PFSK-1 (cell line): ENCODE results near the gene CES2.

Source experiments
- POLR2AphosphoS5 ChIP-seq: IDR thresholded peaks from 2 replicates; pipeline ENCODE4 v1.6.1; 2012; ENCODE audit warnings: low read depth, mild to moderate bottlenecking, control low read depth, low read length, moderate library complexity
- SIN3A ChIP-seq: IDR thresholded peaks from 2 replicates; pipeline ENCODE4 v1.6.1; 2012; ENCODE audit warnings: mild to moderate bottlenecking, low read length, moderate library complexity, borderline replicate concordance; ENCODE audit not compliant: insufficient read depth
- TAF1 ChIP-seq: IDR thresholded peaks from 2 replicates; pipeline ENCODE4 v1.6.1; 2012; ENCODE audit warnings: low read length, control low read depth, borderline replicate concordance; ENCODE audit not compliant: insufficient read depth
- TF ChIP-seq, protein P1 (sequence below), 2 experiments: IDR thresholded peaks; 2 replicates each; pipeline versions ENCODE4 v1.6.1 to v1.8.0; 2011 to 2012; ENCODE audit warnings: low read depth in 2 of 2, low read length in 2 of 2, control low read depth in 1 of 2, inconsistent platforms in 1 of 2, mild to moderate bottlenecking in 1 of 2, moderate library complexity in 1 of 2; ENCODE audit not compliant: insufficient read depth in 1 of 2

GRCh38 chr16:66903544-66904427, 31.5 kb upstream of the CES2 start:
- TF ChIP-seq TAF1 (no peak), SIN3A (no peak), POLR2AphosphoS5 (no peak)
- TF ChIP-seq, protein P1, sequence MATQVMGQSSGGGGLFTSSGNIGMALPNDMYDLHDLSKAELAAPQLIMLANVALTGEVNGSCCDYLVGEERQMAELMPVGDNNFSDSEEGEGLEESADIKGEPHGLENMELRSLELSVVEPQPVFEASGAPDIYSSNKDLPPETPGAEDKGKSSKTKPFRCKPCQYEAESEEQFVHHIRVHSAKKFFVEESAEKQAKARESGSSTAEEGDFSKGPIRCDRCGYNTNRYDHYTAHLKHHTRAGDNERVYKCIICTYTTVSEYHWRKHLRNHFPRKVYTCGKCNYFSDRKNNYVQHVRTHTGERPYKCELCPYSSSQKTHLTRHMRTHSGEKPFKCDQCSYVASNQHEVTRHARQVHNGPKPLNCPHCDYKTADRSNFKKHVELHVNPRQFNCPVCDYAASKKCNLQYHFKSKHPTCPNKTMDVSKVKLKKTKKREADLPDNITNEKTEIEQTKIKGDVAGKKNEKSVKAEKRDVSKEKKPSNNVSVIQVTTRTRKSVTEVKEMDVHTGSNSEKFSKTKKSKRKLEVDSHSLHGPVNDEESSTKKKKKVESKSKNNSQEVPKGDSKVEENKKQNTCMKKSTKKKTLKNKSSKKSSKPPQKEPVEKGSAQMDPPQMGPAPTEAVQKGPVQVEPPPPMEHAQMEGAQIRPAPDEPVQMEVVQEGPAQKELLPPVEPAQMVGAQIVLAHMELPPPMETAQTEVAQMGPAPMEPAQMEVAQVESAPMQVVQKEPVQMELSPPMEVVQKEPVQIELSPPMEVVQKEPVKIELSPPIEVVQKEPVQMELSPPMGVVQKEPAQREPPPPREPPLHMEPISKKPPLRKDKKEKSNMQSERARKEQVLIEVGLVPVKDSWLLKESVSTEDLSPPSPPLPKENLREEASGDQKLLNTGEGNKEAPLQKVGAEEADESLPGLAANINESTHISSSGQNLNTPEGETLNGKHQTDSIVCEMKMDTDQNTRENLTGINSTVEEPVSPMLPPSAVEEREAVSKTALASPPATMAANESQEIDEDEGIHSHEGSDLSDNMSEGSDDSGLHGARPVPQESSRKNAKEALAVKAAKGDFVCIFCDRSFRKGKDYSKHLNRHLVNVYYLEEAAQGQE (IDR thresholded peaks at IDR 0.05; ENCODE audit: insufficient read depth in 1 of 2, low read depth in 2 of 2, low read length in 2 of 2) = no peak
